ENCODE data around the gene SPOCK1.

DNA sequence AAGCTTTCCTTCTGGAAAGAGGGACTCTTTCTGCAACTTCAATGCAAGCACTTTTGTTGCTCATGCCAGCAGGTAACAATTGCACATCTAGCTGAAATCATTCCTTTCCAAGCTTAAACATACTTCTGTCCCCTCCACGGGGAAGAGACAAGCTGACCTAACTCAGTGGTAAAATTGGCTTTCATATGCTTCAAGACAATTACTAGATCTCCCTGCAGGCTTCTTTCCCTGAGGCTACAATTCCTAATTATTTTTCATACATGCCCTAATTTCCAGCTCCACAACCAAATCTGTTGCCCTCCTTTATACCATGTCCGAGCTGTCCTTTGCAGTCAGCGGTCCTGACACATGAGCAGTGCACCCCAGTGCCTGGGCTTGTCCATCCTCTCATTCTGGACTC, 324.9 kb downstream of the SPOCK1 start:
- TF ChIP-seq, protein P1, sequence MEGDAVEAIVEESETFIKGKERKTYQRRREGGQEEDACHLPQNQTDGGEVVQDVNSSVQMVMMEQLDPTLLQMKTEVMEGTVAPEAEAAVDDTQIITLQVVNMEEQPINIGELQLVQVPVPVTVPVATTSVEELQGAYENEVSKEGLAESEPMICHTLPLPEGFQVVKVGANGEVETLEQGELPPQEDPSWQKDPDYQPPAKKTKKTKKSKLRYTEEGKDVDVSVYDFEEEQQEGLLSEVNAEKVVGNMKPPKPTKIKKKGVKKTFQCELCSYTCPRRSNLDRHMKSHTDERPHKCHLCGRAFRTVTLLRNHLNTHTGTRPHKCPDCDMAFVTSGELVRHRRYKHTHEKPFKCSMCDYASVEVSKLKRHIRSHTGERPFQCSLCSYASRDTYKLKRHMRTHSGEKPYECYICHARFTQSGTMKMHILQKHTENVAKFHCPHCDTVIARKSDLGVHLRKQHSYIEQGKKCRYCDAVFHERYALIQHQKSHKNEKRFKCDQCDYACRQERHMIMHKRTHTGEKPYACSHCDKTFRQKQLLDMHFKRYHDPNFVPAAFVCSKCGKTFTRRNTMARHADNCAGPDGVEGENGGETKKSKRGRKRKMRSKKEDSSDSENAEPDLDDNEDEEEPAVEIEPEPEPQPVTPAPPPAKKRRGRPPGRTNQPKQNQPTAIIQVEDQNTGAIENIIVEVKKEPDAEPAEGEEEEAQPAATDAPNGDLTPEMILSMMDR (IDR thresholded peaks at IDR 0.05) = no peak
- TF ChIP-seq POLR2A (IDR thresholded peaks at IDR 0.05) = no peak

All from Peyer's patch (tissue), 4 donors.